Fibroblast of skin of scalp (primary cell): ENCODE results near the gene NAP1L1.

Source experiments
- DNase-seq: peaks from one replicate; pipeline ENCODE4 v3.0.0-alpha.2; 2013

Gene NAP1L1

DNA sequence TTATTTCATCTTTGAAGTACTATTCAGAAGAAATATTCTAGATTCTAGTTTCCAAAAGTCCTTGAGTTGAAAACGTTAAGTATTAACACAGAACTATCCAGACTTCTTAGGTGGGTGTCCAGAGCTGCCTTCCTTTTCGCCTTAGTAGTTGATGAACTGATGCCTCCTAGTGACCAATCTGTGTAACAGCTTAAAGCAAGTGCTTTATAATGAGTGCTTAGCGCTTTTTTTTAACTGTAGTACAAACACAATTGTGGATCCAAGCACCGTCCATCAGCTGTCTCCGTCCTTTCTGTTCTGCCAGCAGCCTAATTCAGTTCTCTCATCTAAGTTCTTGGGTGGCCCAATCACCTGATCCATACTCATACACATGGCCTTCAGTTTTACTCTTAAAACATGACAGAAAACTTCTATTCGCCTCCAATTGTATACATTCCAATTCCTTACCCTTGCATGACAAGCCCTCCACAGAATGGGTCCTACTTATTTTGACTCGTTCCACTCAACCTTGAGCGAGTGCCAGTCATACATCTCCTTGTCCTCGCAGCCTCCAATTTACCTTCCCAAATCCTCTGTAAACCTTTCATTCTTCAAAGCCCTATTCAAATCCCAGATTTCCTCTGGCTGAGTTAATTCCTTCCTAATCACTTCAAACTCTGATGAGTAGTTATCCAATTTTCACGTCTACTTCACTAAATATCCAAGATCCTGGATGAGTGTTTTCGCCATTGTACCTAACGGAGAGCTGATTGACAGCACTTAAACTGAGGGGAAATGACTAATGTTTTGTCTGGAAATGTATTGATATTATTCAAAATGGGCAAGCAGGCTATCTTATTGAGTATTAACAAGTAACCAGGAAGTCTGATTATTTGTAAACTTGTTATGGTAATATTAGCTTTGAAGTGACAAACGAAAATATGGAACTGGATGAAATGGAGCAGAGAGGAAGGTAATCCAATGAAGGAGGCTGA is 47.1 kb downstream of the NAP1L1 start:
- DNase-seq, result peak; percentile 84

- DNase-seq, result no peak
These were observed 49.4 kb downstream of the NAP1L1 start for GRCh38 chr12:76035045-76035444.

DNA sequence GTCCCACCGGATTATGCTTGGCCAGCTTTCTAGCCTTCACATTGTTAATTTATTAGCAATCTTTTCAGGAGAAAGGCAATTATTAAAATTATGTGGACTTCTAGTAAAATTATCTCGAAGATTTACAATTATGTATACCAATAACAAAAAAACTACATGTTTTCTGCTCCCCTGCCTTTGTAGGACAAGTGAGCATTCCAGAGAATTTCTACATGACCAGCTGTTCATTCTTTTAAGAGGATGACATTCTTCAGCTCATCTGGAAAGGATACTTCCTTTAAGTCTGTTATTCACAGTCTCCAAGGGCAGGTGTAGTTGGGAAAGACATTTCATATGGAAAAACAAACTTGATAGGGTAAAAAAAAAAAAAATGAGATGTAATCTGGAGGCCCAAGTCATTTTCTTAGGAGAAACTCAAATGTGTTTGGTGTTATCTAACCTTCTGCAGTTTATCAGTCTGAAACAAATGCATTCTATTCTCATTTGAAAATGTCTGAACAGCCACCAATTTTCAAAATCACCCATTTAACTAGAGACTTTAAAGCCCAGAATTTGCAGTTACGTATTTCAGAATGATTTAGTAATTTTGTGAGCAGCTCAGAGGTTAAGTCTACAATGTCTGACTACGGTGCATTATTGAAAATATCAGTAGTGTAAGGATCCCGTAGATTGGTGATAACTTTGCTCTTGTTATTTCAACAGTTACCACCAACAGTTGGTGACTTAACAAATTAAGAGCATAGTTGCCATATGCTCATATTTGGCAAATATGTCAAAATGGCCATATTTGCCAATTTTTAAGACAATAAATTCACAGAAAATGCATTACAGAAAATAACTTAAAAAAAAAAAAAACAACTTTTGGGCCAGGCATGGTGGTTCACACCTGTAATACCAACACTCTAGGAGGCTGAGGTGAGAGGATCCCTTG is 51.1 kb downstream of the NAP1L1 start:
- peak; percentile 15 for DNase-seq

GRCh38 chr12:76032043-76032981 is 52.2 kb downstream of the NAP1L1 start:
- DNase-seq, result peak; percentile 52

- DNase-seq, result peak; percentile 98
These were observed 53.0 kb downstream of the NAP1L1 start, which contains the start of gene PHLDA1 for GRCh38 chr12:76031414-76032042. PHLDA1 (minus strand) TSS chr12:76031776.

GRCh38 chr12:76031081-76031413 is 53.4 kb downstream of the NAP1L1 start:
- DNase-seq, result no peak

- peak; percentile 49 for DNase-seq
These were observed 54.0 kb downstream of the NAP1L1 start for GRCh38 chr12:76030341-76031080.

DNA sequence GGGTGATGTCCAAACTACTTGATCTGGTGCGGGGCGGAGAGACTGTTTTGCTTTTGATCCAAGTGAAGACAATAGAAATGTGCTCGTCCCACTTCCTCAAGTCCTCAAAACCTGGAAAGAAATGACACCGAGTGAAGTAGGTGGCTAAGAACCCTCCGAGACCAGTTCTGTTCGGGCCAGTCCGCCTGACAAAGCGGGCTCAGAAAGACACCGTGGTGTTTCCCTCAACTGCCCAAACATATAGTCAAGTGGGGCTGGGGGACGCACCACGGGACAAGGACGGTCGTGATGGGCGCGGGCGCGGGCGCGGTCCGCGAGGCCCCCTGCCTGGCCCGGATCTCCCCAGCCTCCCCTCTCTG is 54.5 kb downstream of the NAP1L1 start:
- DNase-seq, result peak; percentile 44

GRCh38 chr12:76028571-76029277 is 55.8 kb downstream of the NAP1L1 start:
- DNase-seq, result no peak

DNA sequence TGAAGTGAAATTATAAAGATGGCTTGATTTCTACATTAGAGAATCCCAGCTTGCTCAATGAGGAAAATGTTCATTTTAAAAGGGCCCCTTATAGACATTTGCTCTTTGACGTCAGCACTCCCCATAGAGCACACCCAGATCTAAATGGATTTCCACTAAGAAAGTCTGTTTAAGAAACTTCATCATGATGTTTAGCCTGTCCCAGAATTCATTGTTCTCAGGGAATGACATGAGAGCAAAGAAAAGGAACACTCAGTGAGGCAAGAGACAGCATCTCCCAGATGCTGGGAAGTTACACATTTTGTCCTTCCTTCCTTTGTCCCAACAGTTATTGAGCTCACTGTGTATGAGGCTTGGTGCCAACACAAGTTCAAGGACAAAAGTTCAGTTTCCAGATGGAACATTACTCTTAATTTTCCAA is 57.8 kb downstream of the NAP1L1 start:
- DNase-seq, result peak; percentile 11

GRCh38 chr12:76025601-76026575 is 58.6 kb downstream of the NAP1L1 start:
- DNase-seq, result peak; percentile 17

DNA sequence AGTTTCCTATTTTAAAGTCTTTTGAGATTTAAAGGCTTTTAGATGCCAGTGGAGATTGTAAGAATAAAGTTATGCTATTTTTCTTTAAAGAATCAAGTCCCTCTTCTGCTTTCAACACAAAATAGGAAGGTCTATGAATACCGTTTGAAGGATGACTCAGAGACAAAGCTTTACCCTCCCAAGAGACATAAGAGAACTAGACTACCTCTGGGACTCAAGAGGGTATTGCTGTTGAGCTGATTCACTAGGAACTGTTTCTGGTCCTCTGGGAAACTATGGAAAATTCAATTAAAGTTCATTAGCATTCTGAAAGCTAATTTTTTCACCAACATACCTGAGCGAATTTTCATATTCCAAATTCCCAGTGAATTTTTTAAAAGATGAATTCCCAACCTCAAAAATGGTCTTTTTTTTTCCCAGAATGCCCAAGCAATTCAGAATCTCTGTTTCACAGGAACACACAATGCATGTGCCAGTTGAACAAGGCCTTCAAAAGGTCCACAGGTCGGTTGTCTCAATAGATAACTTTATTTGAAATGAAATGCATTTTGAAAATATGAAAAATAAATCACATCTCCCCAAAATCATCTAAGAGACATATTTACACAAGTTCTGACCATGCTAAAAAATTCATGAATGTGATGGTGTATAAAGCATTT is 59.4 kb downstream of the NAP1L1 start:
- peak; percentile 91 for DNase-seq

DNA sequence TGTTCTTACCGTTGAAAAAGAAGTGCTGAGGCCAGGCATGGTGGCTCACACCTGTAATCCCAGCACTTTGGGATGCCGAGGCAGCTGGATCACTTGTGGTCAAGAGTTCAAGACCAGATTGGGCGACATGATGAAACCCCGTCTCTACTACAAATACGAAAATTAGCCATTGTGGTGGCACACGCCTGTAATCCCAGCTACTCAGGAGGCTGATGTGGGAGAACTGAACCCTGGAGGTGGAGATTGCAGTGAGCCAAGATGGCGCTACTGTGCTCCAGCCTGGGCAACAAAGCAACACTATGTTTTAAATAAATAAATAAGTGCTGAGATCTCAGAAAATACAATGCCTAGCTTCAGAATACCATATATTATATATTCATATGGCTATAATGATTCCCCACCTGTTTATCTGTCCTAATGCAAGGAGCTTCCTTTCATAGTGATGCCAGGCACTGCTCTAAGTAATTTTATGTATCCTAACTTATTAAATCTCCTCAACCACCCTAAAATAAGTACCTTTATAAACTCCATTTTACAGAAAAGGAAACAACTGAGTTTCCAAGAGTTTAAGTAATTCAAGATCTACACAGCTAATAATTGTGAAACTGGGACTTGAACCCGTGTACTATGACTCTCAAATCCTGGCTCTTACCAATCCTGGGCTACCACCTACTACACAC is 60.2 kb downstream of the NAP1L1 start:
- DNase-seq, result no peak

- DNase-seq, result no peak
These were observed 61.3 kb downstream of the NAP1L1 start for GRCh38 chr12:76023069-76023690.

GRCh38 chr12:76022506-76022905 is 62.0 kb downstream of the NAP1L1 start:
- DNase-seq, result no peak

DNA sequence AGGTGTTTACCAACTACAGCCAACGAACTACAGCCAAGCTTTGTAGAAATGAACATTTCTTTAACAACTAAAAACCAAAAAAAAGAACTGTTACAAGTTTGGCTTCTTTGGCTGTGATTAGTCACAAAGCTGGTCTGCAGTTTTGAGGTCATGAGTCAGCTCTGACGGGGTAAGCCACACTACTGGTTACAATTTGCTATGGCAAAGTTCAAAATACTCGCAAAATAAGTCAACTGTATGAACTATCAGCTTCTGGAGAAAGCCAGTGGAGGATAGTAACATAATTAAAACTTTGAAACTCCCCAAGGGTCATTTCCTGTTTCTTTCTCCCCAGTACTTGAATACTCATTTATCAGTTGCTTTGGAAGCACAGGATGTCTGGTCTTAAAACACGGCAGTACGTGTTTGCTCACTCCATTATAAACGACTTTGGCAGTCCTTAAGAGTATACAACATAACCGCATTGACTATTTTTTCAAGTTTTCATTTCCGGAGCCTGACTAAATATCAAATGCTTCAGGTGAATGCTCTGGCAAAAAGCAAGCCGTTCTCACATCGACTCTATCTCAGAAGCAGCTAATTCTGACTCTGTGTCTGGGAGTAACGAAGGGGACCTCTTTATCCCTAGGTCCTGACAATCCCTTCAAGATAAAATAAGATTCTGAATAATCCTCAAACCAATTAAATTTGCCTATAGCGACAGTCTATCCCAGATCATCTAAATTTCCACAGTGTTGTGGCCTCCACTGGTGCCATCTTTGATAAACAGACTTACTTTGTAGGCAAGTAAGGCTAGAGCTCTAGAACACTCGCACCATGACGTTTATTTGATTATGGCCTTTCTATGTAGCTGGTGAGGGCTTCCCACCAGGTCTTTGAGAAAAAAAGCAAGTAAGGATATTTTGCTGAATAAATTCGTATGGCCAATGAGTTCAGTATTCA is 63.5 kb downstream of the NAP1L1 start:
- peak; percentile 93 for DNase-seq
